ENCODE data around the gene PIGR. TPM values are rescaled to one million over a fixed set of nuclear protein-coding genes. Genes with fewer than 3 reads are reported as not detected.

The PIGR gene
- total RNA-seq, 1 experiment from 2014 or later: not detected

DNA sequence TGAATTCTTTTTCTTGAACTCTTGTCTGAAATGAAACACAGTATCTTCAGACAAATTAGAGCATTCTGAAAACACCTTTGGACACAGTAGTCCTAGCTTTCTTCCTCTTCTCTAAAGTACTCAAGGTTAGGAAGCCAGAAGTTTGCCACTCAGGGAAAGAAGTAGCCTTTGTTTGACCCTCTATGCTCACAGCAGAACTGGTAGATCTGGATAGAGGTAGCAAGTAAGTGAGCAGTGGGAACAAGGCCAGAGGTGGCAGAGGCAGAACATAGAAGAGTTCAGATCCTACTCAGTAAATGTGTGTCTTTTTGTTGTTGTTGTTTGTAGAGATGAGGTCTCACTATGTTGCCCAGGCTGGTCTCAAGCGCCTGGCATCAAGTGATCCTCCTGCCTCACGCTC is 7.4 kb upstream of the PIGR start:
- no peak overlapping the region for H2BK12ac ChIP-seq (ENCODE audit: insufficient read length, low read depth, low read length)
- H3K79me2 ChIP-seq (ENCODE audit: insufficient read depth, low read length): no peaks in the 10 kb centered on the region
- no peak overlapping the region for H2BK5ac ChIP-seq (ENCODE audit: insufficient read length, low read length)
- Mint-ChIP-seq H3K4me3 (no peak overlapping the region), H3K27me3 (ENCODE audit: low read depth) (peaks cover 18% of the 10 kb centered on the region), H3K4me1 (peaks cover 0 to 6% of the 10 kb centered on the region in 2 experiments; a peak in 2 of 4 replicates), H3K36me3 (ENCODE audit: insufficient read depth in 1 of 3, low read depth in 3 of 3) (no peaks in the 10 kb centered on the region; a peak in 1 of 7 replicates), H3K9me3 (no peaks in the 10 kb centered on the region), H3K27ac (no peak overlapping the region)
- no peaks in the 10 kb centered on the region for H3K23me2 ChIP-seq (ENCODE audit: insufficient read length, low read depth, low read length, poor library complexity, severe bottlenecking)
- no peaks in the 10 kb centered on the region for H3K79me1 ChIP-seq (ENCODE audit: insufficient read depth, low read depth, low read length, poor library complexity, severe bottlenecking)
- TF ChIP-seq, protein P1, sequence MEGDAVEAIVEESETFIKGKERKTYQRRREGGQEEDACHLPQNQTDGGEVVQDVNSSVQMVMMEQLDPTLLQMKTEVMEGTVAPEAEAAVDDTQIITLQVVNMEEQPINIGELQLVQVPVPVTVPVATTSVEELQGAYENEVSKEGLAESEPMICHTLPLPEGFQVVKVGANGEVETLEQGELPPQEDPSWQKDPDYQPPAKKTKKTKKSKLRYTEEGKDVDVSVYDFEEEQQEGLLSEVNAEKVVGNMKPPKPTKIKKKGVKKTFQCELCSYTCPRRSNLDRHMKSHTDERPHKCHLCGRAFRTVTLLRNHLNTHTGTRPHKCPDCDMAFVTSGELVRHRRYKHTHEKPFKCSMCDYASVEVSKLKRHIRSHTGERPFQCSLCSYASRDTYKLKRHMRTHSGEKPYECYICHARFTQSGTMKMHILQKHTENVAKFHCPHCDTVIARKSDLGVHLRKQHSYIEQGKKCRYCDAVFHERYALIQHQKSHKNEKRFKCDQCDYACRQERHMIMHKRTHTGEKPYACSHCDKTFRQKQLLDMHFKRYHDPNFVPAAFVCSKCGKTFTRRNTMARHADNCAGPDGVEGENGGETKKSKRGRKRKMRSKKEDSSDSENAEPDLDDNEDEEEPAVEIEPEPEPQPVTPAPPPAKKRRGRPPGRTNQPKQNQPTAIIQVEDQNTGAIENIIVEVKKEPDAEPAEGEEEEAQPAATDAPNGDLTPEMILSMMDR (conservative IDR thresholded peaks at IDR 0.05): no peak
- H2BK20ac ChIP-seq (ENCODE audit: low read depth, low read length, poor library complexity, severe bottlenecking): no peak overlapping the region
- no peak overlapping the region for H3K23ac ChIP-seq (ENCODE audit: insufficient read length, low read depth, low read length)
- H3K14ac ChIP-seq (ENCODE audit: insufficient read depth, low read length): no peak overlapping the region
- H3K9ac ChIP-seq (ENCODE audit: extremely low read depth, insufficient read length, low read length): no peak overlapping the region
- no peak overlapping the region for H3K18ac ChIP-seq (ENCODE audit: insufficient read length, low read depth, low read length)
- no peak overlapping the region for H2AFZ ChIP-seq (ENCODE audit: low read length)
- H2BK120ac ChIP-seq (ENCODE audit: low read depth, low read length, poor library complexity, severe bottlenecking): no peak overlapping the region
- no peaks in the 10 kb centered on the region for H3K4me1 ChIP-seq (ENCODE audit: insufficient read depth, low read length)
- no peak overlapping the region for H3K4ac ChIP-seq (ENCODE audit: low read depth, low read length)
- no peak overlapping the region for H3K56ac ChIP-seq (ENCODE audit: insufficient read length, low read depth, low read length)
- DNase-seq: no peak
- H4K91ac ChIP-seq (ENCODE audit: insufficient read length, low read depth, low read length): no peak overlapping the region
- H3T11ph ChIP-seq (ENCODE audit: low read length): no peak overlapping the region
- no peak overlapping the region for H3K27ac ChIP-seq (ENCODE audit: insufficient read length, low read depth, low read length)
- no peak overlapping the region for H2BK15ac ChIP-seq (ENCODE audit: low read depth, low read length)
- no peaks in the 10 kb centered on the region for H4K20me1 ChIP-seq (ENCODE audit: control insufficient read depth, insufficient read depth, insufficient read length)
- no peaks in the 10 kb centered on the region for H3K27me3 ChIP-seq (ENCODE audit: insufficient read depth, low read length)
- no peak overlapping the region for H4K5ac ChIP-seq (ENCODE audit: insufficient read length, low read depth, low read length)
- no peak overlapping the region for H2AK5ac ChIP-seq (ENCODE audit: insufficient read length, low read length)
- no CpG with 5 or more reads among the region's 2 CpGs for WGBS (ENCODE audit: extremely low coverage, insufficient read length, low lambda C conversion rate)
- H4K8ac ChIP-seq (replicated peaks; ENCODE audit: insufficient read length, low read depth, low read length): no peak overlapping the region
- H3K4me2 ChIP-seq (ENCODE audit: insufficient read depth, insufficient read length, low read length): no peak overlapping the region
- H3K9me3 ChIP-seq (ENCODE audit: control insufficient read depth, low read depth, low read length): no peaks in the 10 kb centered on the region

Data from H9 (cell line).